LoVo (cell line): Measurements from ENCODE around the gene ARL14EP.

Experiments used
- DNase-seq: peaks from one replicate; pipeline ENCODE4 v3.0.0-alpha.2; 2016; ENCODE audit warnings: low spot score

Gene ARL14EP

GRCh38 chr11:30328681-30329080 is 5.8 kb downstream of the ARL14EP start:
- DNase-seq = no peak

- DNase-seq = no peak
Observed at GRCh38 chr11:30329150-30329940, 6.4 kb downstream of the ARL14EP start.

- DNase-seq = no peak
Observed at GRCh38 chr11:30333405-30333804, 10.5 kb downstream of the ARL14EP start.

- no peak for DNase-seq
Observed at GRCh38 chr11:30342736-30343166, 19.8 kb downstream of the ARL14EP start.

- DNase-seq = no peak
Observed at GRCh38 chr11:30344085-30344484, 21.2 kb downstream of the ARL14EP start.

- no peak for DNase-seq
Observed at GRCh38 chr11:30345644-30346043, 22.7 kb downstream of the ARL14EP start.

GRCh38 chr11:30346068-30346688 is 23.3 kb downstream of the ARL14EP start:
- peak; percentile 48 for DNase-seq

- no peak for DNase-seq
Observed at GRCh38 chr11:30348035-30348434, 25.1 kb downstream of the ARL14EP start.

GRCh38 chr11:30349885-30350284 is 27.0 kb downstream of the ARL14EP start:
- DNase-seq = no peak

- no peak for DNase-seq
Observed at GRCh38 chr11:30350384-30350783, 27.5 kb downstream of the ARL14EP start.

GRCh38 chr11:30351061-30351460 is 28.2 kb downstream of the ARL14EP start:
- DNase-seq = no peak

- no peak for DNase-seq
Observed at GRCh38 chr11:30356391-30356790, 33.5 kb downstream of the ARL14EP start.

- no peak for DNase-seq
Observed at GRCh38 chr11:30357872-30358271, 35.0 kb downstream of the ARL14EP start.

- DNase-seq = no peak
Observed at GRCh38 chr11:30358536-30358935, 35.6 kb downstream of the ARL14EP start.

GRCh38 chr11:30360741-30361140 is 37.8 kb downstream of the ARL14EP start:
- DNase-seq = no peak

- no peak for DNase-seq
Observed at GRCh38 chr11:30364139-30364836, 41.4 kb downstream of the ARL14EP start.

- no peak for DNase-seq
Observed at GRCh38 chr11:30364837-30365482, 42.1 kb downstream of the ARL14EP start.

GRCh38 chr11:30365793-30366517 is 43.1 kb downstream of the ARL14EP start:
- no peak for DNase-seq

GRCh38 chr11:30368394-30368793 is 45.5 kb downstream of the ARL14EP start:
- DNase-seq = no peak

GRCh38 chr11:30370164-30370563 is 47.3 kb downstream of the ARL14EP start:
- DNase-seq = no peak

- DNase-seq = no peak
Observed at GRCh38 chr11:30377347-30377746, 54.4 kb downstream of the ARL14EP start.

- no peak for DNase-seq
Observed at GRCh38 chr11:30380846-30381245, 57.9 kb downstream of the ARL14EP start.
